Measurements from ENCODE around the gene ZDHHC14.
A peak's percentile ranks its signal among the peaks of the same experiment; 100 is the strongest.
"Not testable (repeated sequence)": the region's sequence is repeated elsewhere in the genome, so short reads cannot be mapped to it uniquely, and the experiment has no call there.

Gene ZDHHC14

GRCh38 chr6:157575436-157576145 lies 194.6 kb downstream of the ZDHHC14 start:
- no peaks in the 10 kb centered on the region for H3K36me3 Mint-ChIP-seq (ENCODE audit: insufficient read depth)
- H3K27ac Mint-ChIP-seq (ENCODE audit: low read depth), result peak overlapping the region; percentile 15
- no peaks in the 10 kb centered on the region for H3K27me3 Mint-ChIP-seq
- H3K4me1 Mint-ChIP-seq, result peaks cover 13% of the 10 kb centered on the region
- H3K9me3 Mint-ChIP-seq, result no peaks in the 10 kb centered on the region
- DNase-seq (ENCODE audit: low spot score in 2 of 2), result no peak
- no peak overlapping the region for H3K4me3 Mint-ChIP-seq
- ATAC-seq (replicated peaks; ENCODE audit: extremely low read depth, poor library complexity, severe bottlenecking), result no peak

- ATAC-seq (replicated peaks; ENCODE audit: extremely low read depth, poor library complexity, severe bottlenecking); H3K27ac Mint-ChIP-seq (ENCODE audit: low read depth); H3K4me3 Mint-ChIP-seq; DNase-seq (ENCODE audit: low spot score in 2 of 2); H3K9me3 Mint-ChIP-seq; H3K27me3 Mint-ChIP-seq; H3K36me3 Mint-ChIP-seq (ENCODE audit: insufficient read depth): not testable (repeated sequence)
- peaks cover 13% of the 10 kb centered on the region for H3K4me1 Mint-ChIP-seq
Observed at GRCh38 chr6:157576991-157577390, 196.0 kb downstream of the ZDHHC14 start.

- not testable (repeated sequence) for H3K36me3 Mint-ChIP-seq (ENCODE audit: insufficient read depth); H3K27ac Mint-ChIP-seq (ENCODE audit: low read depth); DNase-seq (ENCODE audit: low spot score in 2 of 2); ATAC-seq (replicated peaks; ENCODE audit: extremely low read depth, poor library complexity, severe bottlenecking); H3K27me3 Mint-ChIP-seq; H3K9me3 Mint-ChIP-seq; H3K4me3 Mint-ChIP-seq
- peaks cover 13% of the 10 kb centered on the region for H3K4me1 Mint-ChIP-seq
Observed at GRCh38 chr6:157578527-157578926, 197.5 kb downstream of the ZDHHC14 start.

- H3K36me3 Mint-ChIP-seq (ENCODE audit: insufficient read depth), result no peaks in the 10 kb centered on the region
- H3K9me3 Mint-ChIP-seq, result no peaks in the 10 kb centered on the region
- no peak overlapping the region for H3K4me3 Mint-ChIP-seq
- DNase-seq (ENCODE audit: low spot score in 2 of 2) (no peak), ATAC-seq (replicated peaks; ENCODE audit: extremely low read depth, poor library complexity, severe bottlenecking) (no peak)
- H3K27me3 Mint-ChIP-seq, result no peaks in the 10 kb centered on the region
- H3K27ac Mint-ChIP-seq (ENCODE audit: low read depth), result no peak overlapping the region
- peaks cover 13% of the 10 kb centered on the region for H3K4me1 Mint-ChIP-seq
Observed at GRCh38 chr6:157579467-157580031, 198.6 kb downstream of the ZDHHC14 start.

- Mint-ChIP-seq H3K9me3 (peaks cover 4% of the 10 kb centered on the region), H3K27me3 (no peaks in the 10 kb centered on the region), H3K27ac (ENCODE audit: low read depth) (no peak overlapping the region), H3K4me3 (no peak overlapping the region), H3K4me1 (no peaks in the 10 kb centered on the region), H3K36me3 (ENCODE audit: insufficient read depth) (no peaks in the 10 kb centered on the region)
- DNase-seq (ENCODE audit: low spot score in 2 of 2) (no peak), ATAC-seq (replicated peaks; ENCODE audit: extremely low read depth, poor library complexity, severe bottlenecking) (no peak)
Observed at GRCh38 chr6:157584036-157584435, 203.0 kb downstream of the ZDHHC14 start.

GRCh38 chr6:157585274-157586087 lies 204.5 kb downstream of the ZDHHC14 start:
- Mint-ChIP-seq H3K27ac (ENCODE audit: low read depth) (no peak overlapping the region), H3K36me3 (ENCODE audit: insufficient read depth) (no peaks in the 10 kb centered on the region), H3K4me3 (no peak overlapping the region), H3K4me1 (no peaks in the 10 kb centered on the region), H3K9me3 (peaks cover 12% of the 10 kb centered on the region), H3K27me3 (no peaks in the 10 kb centered on the region)
- no peak for DNase-seq (ENCODE audit: low spot score in 2 of 2)
- no peak for ATAC-seq (replicated peaks; ENCODE audit: extremely low read depth, poor library complexity, severe bottlenecking)

GRCh38 chr6:157586088-157586414 lies 205.1 kb downstream of the ZDHHC14 start:
- Mint-ChIP-seq H3K4me1 (no peaks in the 10 kb centered on the region), H3K27ac (ENCODE audit: low read depth) (no peak overlapping the region)
- DNase-seq (ENCODE audit: low spot score in 2 of 2), result no peak

GRCh38 chr6:157586476-157587126 lies 205.6 kb downstream of the ZDHHC14 start:
- Mint-ChIP-seq H3K36me3 (ENCODE audit: insufficient read depth) (no peaks in the 10 kb centered on the region), H3K9me3 (peaks cover 12% of the 10 kb centered on the region), H3K4me3 (no peak overlapping the region), H3K4me1 (no peaks in the 10 kb centered on the region), H3K27me3 (no peaks in the 10 kb centered on the region), H3K27ac (ENCODE audit: low read depth) (no peak overlapping the region)
- ATAC-seq (replicated peaks; ENCODE audit: extremely low read depth, poor library complexity, severe bottlenecking) (no peak), DNase-seq (ENCODE audit: low spot score in 2 of 2) (no peak)

More at GRCh38 chr6:157586088-157586414, 205.1 kb downstream of the ZDHHC14 start:
- Mint-ChIP-seq H3K36me3 (ENCODE audit: insufficient read depth) (no peaks in the 10 kb centered on the region), H3K4me3 (no peak overlapping the region), H3K9me3 (peaks cover 12% of the 10 kb centered on the region), H3K27me3 (no peaks in the 10 kb centered on the region)
- ATAC-seq (replicated peaks; ENCODE audit: extremely low read depth, poor library complexity, severe bottlenecking), result no peak

- Mint-ChIP-seq H3K9me3 (peaks cover 12% of the 10 kb centered on the region), H3K27ac (ENCODE audit: low read depth) (no peak overlapping the region), H3K36me3 (ENCODE audit: insufficient read depth) (no peaks in the 10 kb centered on the region), H3K27me3 (no peaks in the 10 kb centered on the region), H3K4me3 (no peak overlapping the region), H3K4me1 (no peaks in the 10 kb centered on the region)
- no peak for DNase-seq (ENCODE audit: low spot score in 2 of 2)
- ATAC-seq (replicated peaks; ENCODE audit: extremely low read depth, poor library complexity, severe bottlenecking), result no peak
Observed at GRCh38 chr6:157587127-157587926, 206.3 kb downstream of the ZDHHC14 start.

GRCh38 chr6:157590654-157591053 lies 209.7 kb downstream of the ZDHHC14 start:
- peaks cover 12% of the 10 kb centered on the region for H3K9me3 Mint-ChIP-seq
- not testable (repeated sequence) for H3K27ac Mint-ChIP-seq (ENCODE audit: low read depth); H3K36me3 Mint-ChIP-seq (ENCODE audit: insufficient read depth)

GRCh38 chr6:157592541-157592940 lies 211.6 kb downstream of the ZDHHC14 start:
- H3K4me3 Mint-ChIP-seq, result no peak overlapping the region
- no peak overlapping the region for H3K27ac Mint-ChIP-seq (ENCODE audit: low read depth)
- peaks cover 12% of the 10 kb centered on the region for H3K9me3 Mint-ChIP-seq
- H3K36me3 Mint-ChIP-seq (ENCODE audit: insufficient read depth), result no peaks in the 10 kb centered on the region
- H3K27me3 Mint-ChIP-seq, result no peaks in the 10 kb centered on the region
- no peak for ATAC-seq (replicated peaks; ENCODE audit: extremely low read depth, poor library complexity, severe bottlenecking)
- DNase-seq (ENCODE audit: low spot score in 2 of 2), result no peak
- peaks cover 3% of the 10 kb centered on the region for H3K4me1 Mint-ChIP-seq

More at GRCh38 chr6:157590654-157591053, 209.7 kb downstream of the ZDHHC14 start:
- not testable (repeated sequence) for H3K4me3 Mint-ChIP-seq; DNase-seq (ENCODE audit: low spot score in 2 of 2); H3K4me1 Mint-ChIP-seq; H3K27me3 Mint-ChIP-seq; ATAC-seq (replicated peaks; ENCODE audit: extremely low read depth, poor library complexity, severe bottlenecking)

- Mint-ChIP-seq H3K36me3 (ENCODE audit: insufficient read depth) (no peaks in the 10 kb centered on the region), H3K4me3 (no peak overlapping the region), H3K9me3 (peaks cover 12% of the 10 kb centered on the region), H3K27me3 (no peaks in the 10 kb centered on the region), H3K4me1 (peaks cover 7% of the 10 kb centered on the region), H3K27ac (ENCODE audit: low read depth) (no peak overlapping the region)
- no peak for DNase-seq (ENCODE audit: low spot score in 2 of 2)
- ATAC-seq (replicated peaks; ENCODE audit: extremely low read depth, poor library complexity, severe bottlenecking), result no peak
Observed at GRCh38 chr6:157592980-157593379, 212.0 kb downstream of the ZDHHC14 start.

Data from central memory CD8-positive, alpha-beta T cell (primary cell).